Left lobe of liver (tissue), 2 donors: ENCODE results near the gene AR. TPM values are rescaled to one million over a fixed set of nuclear protein-coding genes. Genes with fewer than 3 reads are reported as not detected.
"Not testable (repeated sequence)": the region's sequence is repeated elsewhere in the genome, so short reads cannot be mapped to it uniquely, and the experiment has no call there.

Experiments used
- ATAC-seq: fragments of 200-7000 bp; cut with Tn5 transposase; one replicate; pipeline ENCODE4 v1.9.1; 2020; ENCODE audit warnings: mild to moderate bottlenecking, moderate library complexity
- DNase-seq: peaks from one replicate; pipeline ENCODE4 v3.0.0-alpha.2; 2020; ENCODE audit warnings: low spot score
- total RNA-seq: library from RNA; stranded (reverse); gene quantifications from one replicate; pipeline ENCODE4 v1.2.1, GENCODE V29; 2021
- donor health status: DM: no; HTN: no; CAD: no; lungs with moderate emphysema.
- donor health status: DM: no; HTN: yes; CAD: no.

AR gene
- total RNA-seq, 1 donor from 2014 or later = 74.4 TPM

DNA sequence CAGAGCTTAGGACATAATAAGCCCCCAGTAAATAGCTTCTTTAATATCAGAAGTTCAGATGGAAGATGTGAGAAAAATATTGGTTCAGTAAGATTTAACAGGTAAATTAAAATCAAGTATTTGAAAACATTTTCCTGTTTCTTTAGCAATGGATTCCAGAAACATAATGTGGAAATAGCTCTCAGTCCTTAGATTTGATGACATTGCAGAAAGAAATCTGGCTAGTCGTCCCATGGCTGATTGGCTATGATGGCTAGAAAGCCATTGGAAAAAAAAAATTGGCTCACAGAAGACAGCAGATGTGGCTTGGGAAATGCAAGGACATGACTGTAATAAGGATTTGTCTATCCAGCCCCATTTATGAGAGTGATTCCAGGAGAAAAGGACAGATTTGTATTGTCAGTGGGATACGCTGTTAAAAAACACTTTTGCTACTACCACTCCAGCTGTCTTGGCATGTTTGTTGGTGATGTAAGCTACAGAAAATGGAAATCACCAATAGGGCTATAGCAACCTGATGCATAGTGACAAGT is 78.3 kb downstream of the AR start:
- no peak for ATAC-seq

DNA sequence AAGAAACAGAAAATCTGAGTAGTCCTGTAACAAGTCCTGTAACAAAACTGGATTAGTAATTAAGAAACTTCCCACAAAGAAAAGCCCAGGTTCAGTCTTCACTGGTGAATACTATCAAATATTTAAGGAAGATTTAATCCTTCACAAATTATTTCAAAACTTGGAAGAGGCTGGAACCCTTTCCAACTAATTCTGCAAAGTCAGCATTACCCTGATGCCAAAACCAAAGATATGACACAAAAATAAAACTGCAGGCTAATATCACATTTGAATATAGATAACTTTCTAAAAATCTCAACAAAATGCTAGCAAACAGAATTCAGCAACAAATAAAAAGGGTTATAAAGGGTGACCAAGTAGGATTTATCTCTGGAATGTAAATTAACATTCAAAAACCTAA is 80.5 kb downstream of the AR start:
- ATAC-seq = no peak
- DNase-seq = no peak

More for the DNA sequence above, 78.3 kb downstream of the AR start:
- no peak for DNase-seq

GRCh38 chrX:67635424-67635823 is 91.6 kb downstream of the AR start:
- DNase-seq = no peak
- ATAC-seq = peak; percentile 52

DNA sequence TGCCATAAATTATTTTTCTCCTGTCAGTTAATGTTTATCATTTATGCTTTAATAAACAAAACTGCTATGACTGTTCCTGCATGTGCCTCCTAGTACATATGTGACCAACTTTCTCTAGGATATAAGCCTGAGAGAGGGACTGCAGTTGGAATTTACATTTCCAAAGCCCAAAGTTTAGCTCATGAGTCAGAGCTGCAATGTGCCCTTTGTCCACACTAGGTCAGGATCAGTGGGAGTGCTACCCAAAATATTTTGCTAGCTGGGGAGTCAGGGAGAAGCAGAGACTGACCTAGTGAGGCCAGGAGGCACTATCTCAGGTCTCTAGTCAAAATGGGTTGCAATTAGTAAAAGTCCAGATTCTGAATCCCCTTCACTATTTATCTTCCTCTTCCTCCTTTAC is 92.7 kb downstream of the AR start:
- DNase-seq (no peak), ATAC-seq (peak; percentile 68)

DNA sequence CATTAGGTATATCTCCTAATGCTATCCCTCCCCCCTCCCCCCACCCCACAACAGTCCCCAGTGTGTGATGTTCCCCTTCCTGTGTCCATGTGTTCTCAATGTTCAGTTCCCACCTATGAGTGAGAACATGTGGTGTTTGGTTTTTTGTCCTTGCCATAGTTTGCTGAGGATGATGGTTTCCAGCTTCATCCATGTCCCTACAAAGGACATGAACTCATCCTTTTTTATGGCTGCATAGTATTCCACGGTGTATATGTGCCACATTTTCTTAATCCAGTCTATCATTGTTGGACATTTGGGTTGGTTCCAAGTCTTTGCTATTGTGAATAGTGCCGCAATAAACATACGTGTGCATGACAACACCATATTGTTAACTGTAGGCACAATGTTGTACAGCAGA is 93.5 kb downstream of the AR start:
- not testable (repeated sequence) for ATAC-seq, DNase-seq

GRCh38 chrX:67648361-67648760 is 104.5 kb downstream of the AR start:
- ATAC-seq = no peak
- no peak for DNase-seq

- DNase-seq (no peak), ATAC-seq (no peak)
Measured at GRCh38 chrX:67651437-67652142, 107.8 kb downstream of the AR start.

GRCh38 chrX:67652543-67652942 is 108.7 kb downstream of the AR start:
- no peak for DNase-seq

DNA sequence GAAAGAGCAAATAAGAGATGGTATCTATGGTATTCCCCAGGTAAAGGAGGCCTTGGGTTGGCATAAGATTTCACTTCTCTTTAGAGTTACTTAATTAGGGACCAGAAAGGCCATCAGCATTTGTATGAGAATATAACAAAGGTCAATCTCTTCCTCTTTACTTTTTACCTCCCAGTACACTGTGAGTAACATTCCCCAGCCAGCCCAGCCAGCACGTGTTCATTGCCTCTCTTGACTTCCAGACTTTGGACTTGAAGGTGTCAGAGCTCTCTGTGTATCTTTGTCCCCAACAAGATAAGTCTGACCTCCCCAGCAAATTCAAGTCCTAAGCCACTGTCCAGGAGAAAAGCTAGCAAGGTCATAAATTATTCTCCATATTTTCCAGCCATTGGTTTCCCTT is 110.5 kb downstream of the AR start:
- peak; percentile 60 for DNase-seq
- ATAC-seq = peak; percentile 87

More at GRCh38 chrX:67652543-67652942, 108.7 kb downstream of the AR start:
- no peak for ATAC-seq

DNA sequence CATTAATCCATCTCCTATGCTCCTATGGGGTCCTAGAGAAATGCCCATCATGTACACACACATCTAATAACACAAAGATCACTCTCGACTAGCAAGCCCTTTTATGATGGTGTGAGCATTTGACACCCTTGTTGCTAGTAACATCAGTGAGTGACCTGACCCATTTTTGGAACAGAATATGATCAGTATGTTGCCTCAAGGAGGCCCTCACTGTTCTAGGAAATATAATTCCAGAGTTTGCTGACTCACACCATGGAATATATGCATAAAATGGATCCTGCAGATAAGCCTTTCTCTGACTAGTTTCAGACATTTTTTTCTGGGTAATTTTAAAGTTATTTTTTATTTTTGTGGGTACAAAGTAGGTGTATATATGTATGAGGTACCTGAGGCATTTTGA is 121.8 kb downstream of the AR start:
- DNase-seq = no peak
- no peak for ATAC-seq

GRCh38 chrX:67670717-67671116 is 126.9 kb downstream of the AR start:
- not testable (repeated sequence) for ATAC-seq, DNase-seq

DNA sequence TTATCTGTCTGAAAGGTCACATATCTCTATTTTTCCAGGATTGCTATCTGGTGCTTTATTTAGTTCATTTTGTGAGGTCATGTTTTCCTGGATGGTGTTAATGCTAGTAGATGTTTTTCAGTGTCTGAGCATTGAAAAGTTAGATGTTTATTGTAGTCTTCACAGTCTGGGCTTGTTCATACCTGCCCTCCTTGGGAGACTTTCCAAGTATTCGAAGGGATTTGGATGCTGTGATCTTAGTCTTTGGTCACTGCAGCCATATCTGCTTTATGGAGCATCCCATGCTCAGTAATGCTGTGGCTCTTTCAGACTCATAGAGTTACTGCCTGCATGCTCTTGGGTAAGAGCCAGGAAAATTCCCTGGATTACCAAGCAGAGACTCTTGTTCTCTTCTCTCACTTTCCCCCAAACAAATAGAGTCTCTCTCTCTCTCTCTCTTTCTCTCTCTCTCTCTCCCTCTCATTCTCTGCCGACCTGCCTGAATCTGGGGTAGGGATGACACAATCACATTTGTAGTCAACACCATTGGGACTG is 130.0 kb downstream of the AR start:
- peak; percentile 13 for ATAC-seq
- no peak for DNase-seq

DNA sequence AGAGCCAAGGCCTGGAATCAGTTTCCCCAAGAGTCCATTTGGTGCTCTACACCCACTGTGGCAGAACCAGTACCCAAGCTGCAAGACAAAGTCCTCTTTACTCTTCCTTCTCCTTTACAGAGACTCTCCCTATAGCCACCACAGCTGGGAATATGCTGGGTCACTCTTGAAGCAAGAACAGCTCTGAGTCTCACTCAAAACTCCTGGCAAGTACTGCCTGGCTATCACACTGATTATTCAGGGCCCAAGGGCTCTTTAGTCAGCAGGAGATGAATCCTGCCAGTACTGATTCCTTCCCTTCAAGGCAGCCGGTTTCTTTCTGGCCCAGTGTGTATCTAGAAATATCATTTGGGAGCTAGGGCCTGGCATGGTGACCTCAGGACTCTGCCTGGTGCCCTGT is 130.9 kb downstream of the AR start:
- ATAC-seq = peak; percentile 12
- DNase-seq = no peak

DNA sequence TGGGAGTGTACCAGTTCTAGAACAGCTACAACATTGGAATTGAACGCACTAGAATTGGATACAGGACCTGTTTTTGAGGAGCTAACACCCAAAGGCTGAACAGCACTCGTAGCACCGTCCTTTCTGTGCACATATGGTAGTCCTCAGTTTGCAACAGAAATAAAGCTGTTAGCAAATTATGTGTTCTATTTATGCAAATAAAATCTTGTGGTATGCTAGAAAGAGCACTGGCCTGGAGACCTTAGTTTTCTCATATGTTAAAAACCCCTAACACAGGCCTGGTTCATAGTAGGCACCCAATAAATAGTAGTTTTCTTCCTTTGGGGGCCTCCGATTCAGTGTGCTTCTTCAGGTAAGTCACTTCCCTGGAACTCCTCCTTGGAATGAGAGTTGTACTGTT is 140.3 kb downstream of the AR start:
- no peak for ATAC-seq
- no peak for DNase-seq

- DNase-seq (no peak), ATAC-seq (no peak)
Measured at GRCh38 chrX:67692246-67692645, 148.4 kb downstream of the AR start.

- ATAC-seq = no peak
Measured at GRCh38 chrX:67693928-67694327, 150.1 kb downstream of the AR start.

GRCh38 chrX:67697452-67697851 is 153.6 kb downstream of the AR start:
- ATAC-seq (no peak), DNase-seq (no peak)

More at GRCh38 chrX:67693928-67694327, 150.1 kb downstream of the AR start:
- no peak for DNase-seq

DNA sequence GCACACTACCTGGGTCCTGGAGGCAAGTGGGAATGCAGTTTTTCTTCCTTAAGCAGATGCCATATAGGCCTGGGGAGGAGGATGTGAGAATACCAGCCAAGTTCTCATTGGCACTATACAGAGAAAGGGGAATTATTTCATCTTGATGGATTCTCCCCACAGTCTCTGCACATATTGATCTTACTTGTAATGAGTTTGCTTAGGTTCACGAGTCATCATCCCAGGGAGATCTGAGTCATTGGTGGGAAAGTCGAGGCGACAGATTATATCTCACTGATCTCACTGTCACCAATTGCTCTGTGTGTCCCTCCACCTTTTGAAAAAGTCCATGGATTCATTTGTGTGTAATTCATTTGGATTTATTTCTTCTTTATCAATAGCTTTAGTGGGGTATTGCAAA is 156.8 kb downstream of the AR start:
- ATAC-seq (no peak), DNase-seq (no peak)

GRCh38 chrX:67714004-67714403 is 170.2 kb downstream of the AR start:
- ATAC-seq = no peak
- DNase-seq = no peak

DNA sequence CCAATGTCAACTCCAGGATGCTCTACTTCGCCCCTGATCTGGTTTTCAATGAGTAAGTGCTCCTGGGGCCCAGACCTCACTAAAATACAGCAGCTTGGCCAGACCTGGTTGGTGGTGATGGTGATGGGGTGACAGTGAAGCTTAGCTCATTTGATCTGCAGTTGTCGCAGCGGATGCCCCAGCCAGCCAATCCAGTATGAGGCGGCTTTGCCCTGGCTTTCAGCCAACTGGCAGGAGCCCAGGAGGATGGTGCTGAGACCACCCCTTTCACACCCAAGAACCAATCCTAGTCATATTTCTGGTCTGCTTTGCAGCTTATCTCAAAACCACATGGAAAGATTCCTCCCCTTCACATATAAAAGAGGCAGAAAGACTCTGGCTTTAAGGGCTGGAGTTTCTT is 173.8 kb downstream of the AR start:
- DNase-seq = no peak
- ATAC-seq = no peak

DNA sequence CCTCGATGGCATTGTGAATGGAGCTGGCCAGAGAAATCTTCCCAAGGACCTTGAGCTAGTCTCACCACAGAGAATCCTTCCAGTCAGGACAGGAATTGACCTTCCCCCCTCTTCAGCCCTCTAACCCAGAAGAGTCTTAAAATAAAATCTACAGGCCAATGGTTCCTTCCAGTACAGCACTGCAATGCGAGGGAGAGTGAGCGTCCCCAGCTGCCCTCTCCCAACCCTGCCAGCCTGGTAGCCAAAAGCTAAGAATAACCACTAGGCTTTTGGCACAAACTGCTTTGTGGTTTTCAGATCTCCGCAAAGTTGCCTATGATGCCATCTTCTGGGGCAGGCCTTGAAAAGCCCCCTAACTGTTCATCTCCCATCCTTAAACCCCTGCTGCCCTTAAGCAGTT is 175.1 kb downstream of the AR start:
- ATAC-seq (no peak), DNase-seq (no peak)

DNA sequence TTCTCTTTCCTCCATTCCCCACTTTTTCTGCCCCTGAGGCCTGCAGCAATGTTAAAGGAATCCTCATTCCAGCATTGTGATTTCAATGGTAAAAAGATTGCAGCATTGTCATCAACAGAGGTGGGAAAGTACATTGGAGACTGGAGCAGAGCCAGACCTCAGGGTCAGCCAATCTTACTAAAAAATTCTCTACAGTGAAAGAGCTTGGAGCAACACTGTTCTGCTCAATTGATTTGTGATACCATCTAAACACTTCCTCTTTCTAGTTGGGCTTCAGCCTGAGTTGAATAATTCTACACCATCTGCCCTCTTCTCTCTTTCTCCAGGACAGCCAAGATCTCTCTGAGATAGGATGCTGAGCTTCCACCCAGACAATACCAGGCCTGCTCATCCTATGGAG is 176.5 kb downstream of the AR start:
- DNase-seq = no peak
- no peak for ATAC-seq

DNA sequence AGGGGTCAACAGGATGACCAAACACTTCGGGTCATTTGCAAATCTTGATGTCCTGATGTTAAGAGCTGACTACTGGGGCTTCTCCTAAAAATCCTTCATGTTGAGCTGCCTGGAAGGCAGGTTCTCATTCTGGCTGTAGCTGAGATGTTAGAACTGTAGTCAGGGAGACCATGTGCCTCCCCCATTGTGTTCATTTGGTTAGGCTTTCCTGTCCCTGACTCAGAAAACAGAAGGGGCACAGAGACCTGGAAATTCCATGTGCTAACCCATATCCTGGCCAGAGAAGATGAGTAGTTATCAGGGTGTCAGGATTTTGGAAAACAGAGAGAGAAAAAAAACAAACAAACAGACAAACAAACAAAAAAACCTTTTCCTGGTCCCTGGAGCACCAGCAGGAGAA is 177.5 kb downstream of the AR start:
- no peak for ATAC-seq
- no peak for DNase-seq
